GM23338 (cell line): ENCODE results near the gene CELF4. TPM values are rescaled to one million over a fixed set of nuclear protein-coding genes. Genes with fewer than 3 reads are reported as not detected.

Experiments
- ATAC-seq: fragments of 200-7000 bp; cut with Tn5 transposase; 3 replicates; pipeline ENCODE4 v1.9.1; 2020
- DNase-seq: peaks from one replicate; pipeline ENCODE4 v3.0.0-alpha.2; 2015; ENCODE audit warnings: low spot score
- H2AFZ ChIP-seq: fragments of 200-600 bp; sonication (generic); 2 replicates; pipeline ENCODE4 v1.8.0; 2016; ENCODE audit warnings: antibody characterized with exemption, mild to moderate bottlenecking, moderate library complexity
- H3F3A ChIP-seq: fragments of 200-600 bp; sonication (generic); replicated peaks from 2 replicates; pipeline ENCODE4 v1.8.0; 2017; ENCODE audit warnings: antibody characterized with exemption, mixed run types, low read depth
- H3K27ac ChIP-seq: fragments of 200-600 bp; sonication (generic); 2 replicates; pipeline ENCODE4 v1.6.1; 2016; ENCODE audit warnings: low read depth
- H3K27me3 ChIP-seq: fragments of 200-600 bp; sonication (generic); 2 replicates; pipeline ENCODE4 v1.8.0; 2016; ENCODE audit warnings: mild to moderate bottlenecking, mixed run types, moderate library complexity; ENCODE audit not compliant: insufficient read depth
- H3K36me3 ChIP-seq: fragments of 200-600 bp; sonication (generic); 2 replicates; pipeline ENCODE4 v1.8.0; 2016; ENCODE audit warnings: mild to moderate bottlenecking; ENCODE audit not compliant: insufficient read depth
- H3K4me1 ChIP-seq: fragments of 200-600 bp; sonication (generic); 2 replicates; pipeline ENCODE4 v1.8.0; 2016; ENCODE audit warnings: mild to moderate bottlenecking, moderate library complexity; ENCODE audit not compliant: insufficient read depth
- H3K4me2 ChIP-seq: fragments of 200-600 bp; sonication (generic); 2 replicates; pipeline ENCODE4 v1.7.1; 2017; ENCODE audit warnings: mixed run types
- H3K4me3 ChIP-seq: fragments of 200-600 bp; sonication (generic); 2 replicates; pipeline ENCODE4 v1.6.1; 2016; ENCODE audit warnings: mixed run types
- H3K79me2 ChIP-seq: fragments of 200-600 bp; sonication (generic); replicated peaks from 2 replicates; pipeline ENCODE4 v1.8.0; 2017; ENCODE audit warnings: mild to moderate bottlenecking; ENCODE audit not compliant: insufficient read depth
- H3K9me2 ChIP-seq: fragments of 200-600 bp; sonication (generic); 2 replicates; pipeline ENCODE4 v1.8.0; 2017; ENCODE audit not compliant: insufficient read depth
- H4K20me1 ChIP-seq: fragments of 200-600 bp; sonication (generic); replicated peaks from 2 replicates; pipeline ENCODE4 v1.8.0; 2017; ENCODE audit warnings: mild to moderate bottlenecking; ENCODE audit not compliant: insufficient read depth
- H3K27ac Mint-ChIP-seq: 2 replicates; pipeline ENCODE4 v1.8.0; 2020; ENCODE audit warnings: inconsistent platforms, mild to moderate bottlenecking, moderate library complexity, mixed read lengths
- H3K27me3 Mint-ChIP-seq: 3 replicates; pipeline ENCODE4 v1.8.0; 2022; ENCODE audit warnings: low read depth, mild to moderate bottlenecking, moderate library complexity, mixed read lengths, inconsistent platforms; ENCODE audit not compliant: insufficient read depth, poor library complexity
- H3K36me3 Mint-ChIP-seq: 3 replicates; pipeline ENCODE4 v1.8.0; 2021; ENCODE audit warnings: low read depth, mild to moderate bottlenecking, inconsistent platforms, moderate library complexity, mixed read lengths
- H3K4me1 Mint-ChIP-seq: 3 replicates; pipeline ENCODE4 v1.8.0; 2020; ENCODE audit warnings: mild to moderate bottlenecking, inconsistent platforms, mixed read lengths
- H3K4me3 Mint-ChIP-seq: 3 replicates; pipeline ENCODE4 v1.8.0; 2021; ENCODE audit warnings: moderate library complexity, mild to moderate bottlenecking, inconsistent platforms, mixed read lengths
- H3K9me3 Mint-ChIP-seq: 3 replicates; pipeline ENCODE4 v1.8.0; 2020; ENCODE audit warnings: moderate library complexity, mild to moderate bottlenecking, inconsistent platforms, mixed read lengths
- CREB1 ChIP-seq: fragments of 250-450 bp; sonication (Bioruptor Pico); IDR thresholded peaks from 2 replicates; pipeline ENCODE4 v1.5.0; 2020; ENCODE audit warnings: low read depth, mild to moderate bottlenecking, moderate library complexity
- JUNB ChIP-seq: IDR thresholded peaks from one replicate; pipeline ENCODE4 v1.6.1; 2016; ENCODE audit warnings: antibody characterized with exemption; ENCODE audit not compliant: unreplicated experiment
- STAT1 ChIP-seq: IDR thresholded peaks from one replicate; pipeline ENCODE4 v1.6.1; 2016; ENCODE audit warnings: antibody characterized with exemption; ENCODE audit not compliant: unreplicated experiment
- polyA plus RNA-seq: library from polyadenylated mRNA; unstranded; fragments of >200 nt; fragmentation: Nextera tagmentation; extraction: Ambion mirVana; gene quantifications from 2 replicates; pipeline ENCODE4 v1.2.1, GENCODE V29; 2016
- total RNA-seq: library from RNA; depleted of rRNA; stranded (reverse); fragments of >200 nt; shearing (Covaris generic); gene quantifications from 2 replicates; pipeline ENCODE4 v1.2.3, GENCODE V29; 2014
- TF ChIP-seq, protein P1 (sequence below), 2 experiments: fragments of 200-600 bp in 1 of 2; sonication (generic) in 1 of 2; conservative IDR thresholded peaks; 2 replicates each; pipeline versions ENCODE4 v1.5.1 to v1.6.1; 2016 to 2017; ENCODE audit warnings: antibody characterized with exemption in 2 of 2, low read depth in 2 of 2, mild to moderate bottlenecking in 2 of 2, moderate library complexity in 1 of 2
- TF ChIP-seq, protein P2 (sequence below): fragments of 250-450 bp; sonication (Bioruptor Pico); IDR thresholded peaks from 2 replicates; pipeline ENCODE4 v1.5.0; 2020; ENCODE audit warnings: mild to moderate bottlenecking, moderate library complexity
- TF ChIP-seq, protein P3 (sequence below): IDR thresholded peaks from one replicate; pipeline ENCODE4 v1.6.1; 2018; ENCODE audit warnings: antibody characterized with exemption; ENCODE audit not compliant: unreplicated experiment
- TF ChIP-seq, protein P4 (sequence below): IDR thresholded peaks from 2 replicates; pipeline ENCODE4 v1.6.1; 2016; ENCODE audit warnings: antibody characterized with exemption

CELF4 gene
- total and polyA plus RNA-seq, 2 experiments from 2014 or later, result 2.6 to 6.7 TPM

DNA sequence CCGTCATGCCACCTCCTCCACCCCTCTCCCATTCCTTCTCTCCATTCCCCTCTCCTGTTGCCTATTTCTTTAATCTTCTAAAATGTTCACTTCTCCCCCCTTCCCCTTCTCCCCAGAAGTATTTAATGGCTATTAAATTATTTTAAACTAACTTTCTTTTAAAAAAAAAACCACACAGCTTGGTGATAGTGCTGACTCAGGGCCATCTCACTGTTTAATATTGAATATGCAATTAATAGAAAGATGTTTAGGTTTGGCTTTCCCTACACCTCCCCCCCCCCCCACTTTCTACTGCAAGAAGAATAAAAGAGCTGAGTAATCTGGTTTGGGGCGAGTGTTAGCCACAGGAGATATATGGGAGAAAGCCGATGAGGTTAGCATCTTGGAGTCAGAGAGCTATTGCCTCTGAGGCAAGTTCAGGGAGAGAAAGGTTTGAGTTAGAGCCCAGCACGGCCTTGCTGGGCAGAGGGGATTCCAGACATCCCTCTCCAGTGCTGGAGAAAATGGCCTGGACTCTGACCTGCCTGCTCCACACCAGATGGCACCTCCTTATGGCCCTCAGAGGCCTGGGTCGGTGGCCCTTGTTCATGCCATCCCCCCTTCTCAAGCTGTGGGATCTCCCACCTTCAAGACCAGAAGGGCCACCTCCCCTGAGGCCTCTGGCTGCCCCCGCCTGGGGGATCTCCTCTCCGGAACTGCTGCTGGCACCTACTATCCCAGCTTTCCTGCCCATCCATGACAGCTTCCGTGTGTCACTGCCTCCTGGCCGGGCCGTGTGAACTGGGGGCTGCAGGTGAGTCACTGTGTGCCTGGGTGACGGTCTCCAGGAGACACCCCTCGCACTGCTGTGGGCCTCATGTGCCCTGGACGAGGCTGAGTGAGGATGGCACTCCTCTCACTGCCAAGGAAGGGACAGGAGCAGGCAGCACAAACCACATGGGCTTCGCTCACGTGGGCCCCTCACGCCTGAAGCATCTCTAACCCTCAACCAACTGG is 246.9 kb downstream of the CELF4 start (continued):
- TF ChIP-seq, protein P1, sequence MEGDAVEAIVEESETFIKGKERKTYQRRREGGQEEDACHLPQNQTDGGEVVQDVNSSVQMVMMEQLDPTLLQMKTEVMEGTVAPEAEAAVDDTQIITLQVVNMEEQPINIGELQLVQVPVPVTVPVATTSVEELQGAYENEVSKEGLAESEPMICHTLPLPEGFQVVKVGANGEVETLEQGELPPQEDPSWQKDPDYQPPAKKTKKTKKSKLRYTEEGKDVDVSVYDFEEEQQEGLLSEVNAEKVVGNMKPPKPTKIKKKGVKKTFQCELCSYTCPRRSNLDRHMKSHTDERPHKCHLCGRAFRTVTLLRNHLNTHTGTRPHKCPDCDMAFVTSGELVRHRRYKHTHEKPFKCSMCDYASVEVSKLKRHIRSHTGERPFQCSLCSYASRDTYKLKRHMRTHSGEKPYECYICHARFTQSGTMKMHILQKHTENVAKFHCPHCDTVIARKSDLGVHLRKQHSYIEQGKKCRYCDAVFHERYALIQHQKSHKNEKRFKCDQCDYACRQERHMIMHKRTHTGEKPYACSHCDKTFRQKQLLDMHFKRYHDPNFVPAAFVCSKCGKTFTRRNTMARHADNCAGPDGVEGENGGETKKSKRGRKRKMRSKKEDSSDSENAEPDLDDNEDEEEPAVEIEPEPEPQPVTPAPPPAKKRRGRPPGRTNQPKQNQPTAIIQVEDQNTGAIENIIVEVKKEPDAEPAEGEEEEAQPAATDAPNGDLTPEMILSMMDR (conservative IDR thresholded peaks at IDR 0.05; ENCODE audit: low read depth in 2 of 2), result no peak
- TF ChIP-seq, protein P2, sequence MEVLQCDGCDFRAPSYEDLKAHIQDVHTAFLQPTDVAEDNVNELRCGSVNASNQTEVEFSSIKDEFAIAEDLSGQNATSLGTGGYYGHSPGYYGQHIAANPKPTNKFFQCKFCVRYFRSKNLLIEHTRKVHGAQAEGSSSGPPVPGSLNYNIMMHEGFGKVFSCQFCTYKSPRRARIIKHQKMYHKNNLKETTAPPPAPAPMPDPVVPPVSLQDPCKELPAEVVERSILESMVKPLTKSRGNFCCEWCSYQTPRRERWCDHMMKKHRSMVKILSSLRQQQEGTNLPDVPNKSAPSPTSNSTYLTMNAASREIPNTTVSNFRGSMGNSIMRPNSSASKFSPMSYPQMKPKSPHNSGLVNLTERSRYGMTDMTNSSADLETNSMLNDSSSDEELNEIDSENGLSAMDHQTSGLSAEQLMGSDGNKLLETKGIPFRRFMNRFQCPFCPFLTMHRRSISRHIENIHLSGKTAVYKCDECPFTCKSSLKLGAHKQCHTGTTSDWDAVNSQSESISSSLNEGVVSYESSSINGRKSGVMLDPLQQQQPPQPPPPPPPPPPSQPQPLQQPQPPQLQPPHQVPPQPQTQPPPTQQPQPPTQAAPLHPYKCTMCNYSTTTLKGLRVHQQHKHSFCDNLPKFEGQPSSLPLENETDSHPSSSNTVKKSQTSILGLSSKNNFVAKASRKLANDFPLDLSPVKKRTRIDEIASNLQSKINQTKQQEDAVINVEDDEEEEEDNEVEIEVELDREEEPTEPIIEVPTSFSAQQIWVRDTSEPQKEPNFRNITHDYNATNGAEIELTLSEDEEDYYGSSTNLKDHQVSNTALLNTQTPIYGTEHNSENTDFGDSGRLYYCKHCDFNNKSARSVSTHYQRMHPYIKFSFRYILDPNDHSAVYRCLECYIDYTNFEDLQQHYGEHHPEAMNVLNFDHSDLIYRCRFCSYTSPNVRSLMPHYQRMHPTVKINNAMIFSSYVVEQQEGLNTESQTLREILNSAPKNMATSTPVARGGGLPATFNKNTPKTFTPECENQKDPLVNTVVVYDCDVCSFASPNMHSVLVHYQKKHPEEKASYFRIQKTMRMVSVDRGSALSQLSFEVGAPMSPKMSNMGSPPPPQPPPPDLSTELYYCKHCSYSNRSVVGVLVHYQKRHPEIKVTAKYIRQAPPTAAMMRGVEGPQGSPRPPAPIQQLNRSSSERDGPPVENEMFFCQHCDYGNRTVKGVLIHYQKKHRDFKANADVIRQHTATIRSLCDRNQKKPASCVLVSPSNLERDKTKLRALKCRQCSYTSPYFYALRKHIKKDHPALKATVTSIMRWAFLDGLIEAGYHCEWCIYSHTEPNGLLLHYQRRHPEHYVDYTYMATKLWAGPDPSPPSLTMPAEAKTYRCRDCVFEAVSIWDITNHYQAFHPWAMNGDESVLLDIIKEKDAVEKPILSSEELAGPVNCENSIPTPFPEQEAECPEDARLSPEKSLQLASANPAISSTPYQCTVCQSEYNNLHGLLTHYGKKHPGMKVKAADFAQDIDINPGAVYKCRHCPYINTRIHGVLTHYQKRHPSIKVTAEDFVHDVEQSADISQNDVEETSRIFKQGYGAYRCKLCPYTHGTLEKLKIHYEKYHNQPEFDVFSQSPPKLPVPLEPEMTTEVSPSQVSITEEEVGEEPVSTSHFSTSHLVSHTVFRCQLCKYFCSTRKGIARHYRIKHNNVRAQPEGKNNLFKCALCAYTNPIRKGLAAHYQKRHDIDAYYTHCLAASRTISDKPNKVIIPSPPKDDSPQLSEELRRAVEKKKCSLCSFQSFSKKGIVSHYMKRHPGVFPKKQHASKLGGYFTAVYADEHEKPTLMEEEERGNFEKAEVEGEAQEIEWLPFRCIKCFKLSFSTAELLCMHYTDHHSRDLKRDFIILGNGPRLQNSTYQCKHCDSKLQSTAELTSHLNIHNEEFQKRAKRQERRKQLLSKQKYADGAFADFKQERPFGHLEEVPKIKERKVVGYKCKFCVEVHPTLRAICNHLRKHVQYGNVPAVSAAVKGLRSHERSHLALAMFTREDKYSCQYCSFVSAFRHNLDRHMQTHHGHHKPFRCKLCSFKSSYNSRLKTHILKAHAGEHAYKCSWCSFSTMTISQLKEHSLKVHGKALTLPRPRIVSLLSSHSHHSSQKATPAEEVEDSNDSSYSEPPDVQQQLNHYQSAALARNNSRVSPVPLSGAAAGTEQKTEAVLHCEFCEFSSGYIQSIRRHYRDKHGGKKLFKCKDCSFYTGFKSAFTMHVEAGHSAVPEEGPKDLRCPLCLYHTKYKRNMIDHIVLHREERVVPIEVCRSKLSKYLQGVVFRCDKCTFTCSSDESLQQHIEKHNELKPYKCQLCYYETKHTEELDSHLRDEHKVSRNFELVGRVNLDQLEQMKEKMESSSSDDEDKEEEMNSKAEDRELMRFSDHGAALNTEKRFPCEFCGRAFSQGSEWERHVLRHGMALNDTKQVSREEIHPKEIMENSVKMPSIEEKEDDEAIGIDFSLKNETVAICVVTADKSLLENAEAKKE (CRISPR knock-in tag), result no peak
- TF ChIP-seq STAT1, result no peak

DNA sequence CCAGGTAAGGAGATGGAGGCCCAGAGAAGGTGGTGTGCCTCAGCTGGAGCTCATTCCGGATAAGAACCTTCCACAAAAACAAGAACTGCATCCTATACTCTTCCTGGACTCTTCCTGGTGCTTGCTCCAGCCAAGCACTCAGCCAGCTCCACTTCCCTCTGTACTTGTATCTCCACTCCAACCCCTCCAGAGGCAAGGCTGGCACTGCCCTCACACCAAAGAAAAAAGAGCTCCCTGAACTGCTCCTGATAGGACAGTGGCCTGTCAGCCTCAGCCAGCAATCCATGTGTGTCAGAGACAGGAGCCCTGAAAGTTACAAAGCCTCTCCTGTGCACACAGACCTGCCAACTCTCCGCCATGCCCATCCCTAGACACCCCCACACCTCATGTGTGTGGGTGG is 248.1 kb downstream of the CELF4 start:
- Histone ChIP-seq H3F3A (no peaks in the 10 kb centered on the region), H3K9me2 (no peaks in the 10 kb centered on the region), H3K4me2 (no peak overlapping the region), H3K27me3 (0 out of 2 replicates have a peak, but pooled peaks cover 3% of the 10 kb centered on the region), H3K36me3 (no peaks in the 10 kb centered on the region), H3K79me2 (no peaks in the 10 kb centered on the region), H4K20me1 (no peaks in the 10 kb centered on the region), H3K27ac (no peak overlapping the region), H2AFZ (no peak overlapping the region), H3K4me1 (no peaks in the 10 kb centered on the region), H3K4me3 (no peak overlapping the region)
- H3K4me1 Mint-ChIP-seq, result peaks cover 4% of the 10 kb centered on the region; the same call in 2 of the 3 replicates
- ATAC-seq (no peak), DNase-seq (no peak)
- no peaks in the 10 kb centered on the region for H3K9me3 Mint-ChIP-seq
- no peak overlapping the region for H3K27ac Mint-ChIP-seq
- peaks cover 8% of the 10 kb centered on the region for H3K27me3 Mint-ChIP-seq
- no peaks in the 10 kb centered on the region for H3K36me3 Mint-ChIP-seq
- no peak overlapping the region for H3K4me3 Mint-ChIP-seq
- TF ChIP-seq CREB1, result no peak
- TF ChIP-seq, protein P1 (conservative IDR thresholded peaks at IDR 0.05; ENCODE audit: low read depth in 2 of 2), result no peak
- TF ChIP-seq, protein P3, sequence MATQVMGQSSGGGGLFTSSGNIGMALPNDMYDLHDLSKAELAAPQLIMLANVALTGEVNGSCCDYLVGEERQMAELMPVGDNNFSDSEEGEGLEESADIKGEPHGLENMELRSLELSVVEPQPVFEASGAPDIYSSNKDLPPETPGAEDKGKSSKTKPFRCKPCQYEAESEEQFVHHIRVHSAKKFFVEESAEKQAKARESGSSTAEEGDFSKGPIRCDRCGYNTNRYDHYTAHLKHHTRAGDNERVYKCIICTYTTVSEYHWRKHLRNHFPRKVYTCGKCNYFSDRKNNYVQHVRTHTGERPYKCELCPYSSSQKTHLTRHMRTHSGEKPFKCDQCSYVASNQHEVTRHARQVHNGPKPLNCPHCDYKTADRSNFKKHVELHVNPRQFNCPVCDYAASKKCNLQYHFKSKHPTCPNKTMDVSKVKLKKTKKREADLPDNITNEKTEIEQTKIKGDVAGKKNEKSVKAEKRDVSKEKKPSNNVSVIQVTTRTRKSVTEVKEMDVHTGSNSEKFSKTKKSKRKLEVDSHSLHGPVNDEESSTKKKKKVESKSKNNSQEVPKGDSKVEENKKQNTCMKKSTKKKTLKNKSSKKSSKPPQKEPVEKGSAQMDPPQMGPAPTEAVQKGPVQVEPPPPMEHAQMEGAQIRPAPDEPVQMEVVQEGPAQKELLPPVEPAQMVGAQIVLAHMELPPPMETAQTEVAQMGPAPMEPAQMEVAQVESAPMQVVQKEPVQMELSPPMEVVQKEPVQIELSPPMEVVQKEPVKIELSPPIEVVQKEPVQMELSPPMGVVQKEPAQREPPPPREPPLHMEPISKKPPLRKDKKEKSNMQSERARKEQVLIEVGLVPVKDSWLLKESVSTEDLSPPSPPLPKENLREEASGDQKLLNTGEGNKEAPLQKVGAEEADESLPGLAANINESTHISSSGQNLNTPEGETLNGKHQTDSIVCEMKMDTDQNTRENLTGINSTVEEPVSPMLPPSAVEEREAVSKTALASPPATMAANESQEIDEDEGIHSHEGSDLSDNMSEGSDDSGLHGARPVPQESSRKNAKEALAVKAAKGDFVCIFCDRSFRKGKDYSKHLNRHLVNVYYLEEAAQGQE, result no peak
- no peak for TF ChIP-seq STAT1
- no peak for TF ChIP-seq JUNB
- TF ChIP-seq, protein P4, sequence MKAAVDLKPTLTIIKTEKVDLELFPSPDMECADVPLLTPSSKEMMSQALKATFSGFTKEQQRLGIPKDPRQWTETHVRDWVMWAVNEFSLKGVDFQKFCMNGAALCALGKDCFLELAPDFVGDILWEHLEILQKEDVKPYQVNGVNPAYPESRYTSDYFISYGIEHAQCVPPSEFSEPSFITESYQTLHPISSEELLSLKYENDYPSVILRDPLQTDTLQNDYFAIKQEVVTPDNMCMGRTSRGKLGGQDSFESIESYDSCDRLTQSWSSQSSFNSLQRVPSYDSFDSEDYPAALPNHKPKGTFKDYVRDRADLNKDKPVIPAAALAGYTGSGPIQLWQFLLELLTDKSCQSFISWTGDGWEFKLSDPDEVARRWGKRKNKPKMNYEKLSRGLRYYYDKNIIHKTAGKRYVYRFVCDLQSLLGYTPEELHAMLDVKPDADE, result no peak
